ENCODE measurements around the gene OTOGL.

GRCh38 chr12:80186727-80187217, 87.4 kb downstream of the OTOGL start:
- TF ChIP-seq GABPA (IDR thresholded peaks at IDR 0.05; ENCODE audit: low read depth) (no peak), CTCF (IDR thresholded peaks at IDR 0.05; ENCODE audit: insufficient read depth, low read length) (peak; percentile 44), POLR2AphosphoS5 (IDR thresholded peaks at IDR 0.05; ENCODE audit: low read depth) (no peak)
